ENCODE results near the gene ANKS3.

GRCh38 chr16:4693296-4693955 lies 40.6 kb downstream of the ANKS3 start, which contains the start of gene NUDT16L1:
- TF ChIP-seq CTCF (IDR thresholded peaks at IDR 0.05; ENCODE audit: extremely low read depth in 1 of 2, insufficient read depth in 1 of 2, low read depth in 1 of 2, low read length in 2 of 2): peak in 1 of 2 donors; percentile 19
- peak; percentile 78 for TF ChIP-seq POLR2A (IDR thresholded peaks at IDR 0.05; ENCODE audit: low read depth, low read length)
- TF ChIP-seq POLR2AphosphoS5 (IDR thresholded peaks at IDR 0.05; ENCODE audit: insufficient read depth, low read depth, low read length): peak; percentile 79
- no peak for TF ChIP-seq EZH2 (IDR thresholded peaks at IDR 0.05; ENCODE audit: borderline replicate concordance, low read depth, low read length, severe bottlenecking)
